ENCODE measurements around the gene SFXN1.
"Not testable (repeated sequence)": the region's sequence is repeated elsewhere in the genome, so short reads cannot be mapped to it uniquely, and the experiment has no call there.

GRCh38 chr5:175446378-175446777 lies 32.0 kb upstream of the SFXN1 start:
- not testable (repeated sequence) for TF ChIP-seq CTCF, POLR2A (IDR thresholded peaks at IDR 0.05)

Data from adrenal gland (tissue), 5 donors.